Keratinocyte (primary cell): ENCODE data around the gene PRLH. TPM values are rescaled to one million over a fixed set of nuclear protein-coding genes. Genes with fewer than 3 reads are reported as not detected.

ENCODE experiments used
- DNase-seq: peaks from one replicate; pipeline ENCODE4 v3.0.0-alpha.2; 2011; ENCODE audit warnings: low read depth, missing footprints, low spot score
- FAIRE-seq: peaks from 2 replicates; lab custom pipeline; 2011; peaks lifted over from hg19 to GRCh38; lab: Jason Lieb, UNC
- H2AFZ ChIP-seq: 2 replicates; pipeline ENCODE4 v1.6.0; 2012; ENCODE audit warnings: low read length, control low read depth, inconsistent platforms; ENCODE audit not compliant: control insufficient read depth
- H3K27ac ChIP-seq: 2 replicates; pipeline ENCODE4 v1.5.1; 2011; ENCODE audit warnings: low read length; ENCODE audit not compliant: control insufficient read depth, insufficient read depth
- H3K27me3 ChIP-seq: 3 replicates; pipeline ENCODE4 v1.6.0; 2011; ENCODE audit warnings: low read length; ENCODE audit not compliant: control insufficient read depth, insufficient read depth; ENCODE audit errors: extremely low read depth
- H3K36me3 ChIP-seq, 2 experiments: 2 replicates in 1 of 2; 3 replicates in 1 of 2; pipeline ENCODE4 v1.5.1; 2011; ENCODE audit warnings: low read length in 2 of 2, mild to moderate bottlenecking in 1 of 2; ENCODE audit not compliant: control insufficient read depth in 2 of 2, insufficient read depth in 2 of 2; ENCODE audit errors: extremely low read depth in 1 of 2
- H3K4me1 ChIP-seq: 3 replicates; pipeline ENCODE4 v1.5.1; 2011; ENCODE audit warnings: low read length; ENCODE audit not compliant: control insufficient read depth, insufficient read depth; ENCODE audit errors: extremely low read depth
- H3K4me2 ChIP-seq: 3 replicates; pipeline ENCODE4 v1.6.0; 2011; ENCODE audit warnings: low read depth, low read length; ENCODE audit not compliant: control insufficient read depth, insufficient read depth; ENCODE audit errors: extremely low read depth
- H3K4me3 ChIP-seq, 3 experiments: fragments of 200-600 bp in 1 of 3; sonication (generic) in 1 of 3; 2 replicates in 2 of 3; 3 replicates in 1 of 3; pipeline ENCODE4 v1.5.1; 2011 to 2016; ENCODE audit warnings: low read length in 3 of 3, mild to moderate bottlenecking in 3 of 3, control low read depth in 2 of 3, inconsistent platforms in 1 of 3, low read depth in 1 of 3, mixed read lengths in 1 of 3, mixed run types in 1 of 3, moderate library complexity in 1 of 3; ENCODE audit not compliant: control insufficient read depth in 2 of 3, insufficient read depth in 2 of 3; ENCODE audit errors: extremely low read depth in 1 of 3
- H3K79me2 ChIP-seq: 2 replicates; pipeline ENCODE4 v1.6.0; 2012; ENCODE audit warnings: low read length; ENCODE audit not compliant: control insufficient read depth, insufficient read depth
- H3K9ac ChIP-seq: 3 replicates; pipeline ENCODE4 v1.6.0; 2011; ENCODE audit warnings: low read length; ENCODE audit not compliant: control insufficient read depth, insufficient read depth; ENCODE audit errors: extremely low read depth
- H3K9me1 ChIP-seq: 3 replicates; pipeline ENCODE4 v1.6.0; 2011; ENCODE audit warnings: low read length; ENCODE audit not compliant: control insufficient read depth, insufficient read depth; ENCODE audit errors: extremely low read depth
- H3K9me3 ChIP-seq: 2 replicates; pipeline ENCODE4 v1.5.1; 2012; ENCODE audit warnings: low read depth, low read length; ENCODE audit not compliant: control insufficient read depth
- H4K20me1 ChIP-seq: 3 replicates; pipeline ENCODE4 v1.6.0; 2011; ENCODE audit warnings: low read length; ENCODE audit not compliant: control insufficient read depth, insufficient read depth; ENCODE audit errors: extremely low read depth
- CTCF ChIP-seq, 3 experiments: IDR thresholded peaks in 1 of 3; conservative IDR thresholded peaks in 1 of 3; optimal IDR thresholded peaks in 1 of 3; 2 replicates in 2 of 3; 3 replicates in 1 of 3; pipeline versions ENCODE3 to v1.5.1; 2011; ENCODE audit warnings: low read length in 3 of 3, mild to moderate bottlenecking in 3 of 3, moderate library complexity in 2 of 3, control low read depth in 1 of 3, inconsistent platforms in 1 of 3; ENCODE audit not compliant: insufficient read depth in 2 of 3; ENCODE audit errors: extremely low read depth in 1 of 3
- EZH2 ChIP-seq: IDR thresholded peaks from one replicate; pipeline ENCODE4 v1.6.1; 2012; ENCODE audit warnings: inconsistent platforms, mild to moderate bottlenecking, low read length, moderate library complexity
- dilution Hi-C: fragments of 300-500 bp; cut with MboI; formaldehyde crosslinking; loops from one replicate; pipeline ENCODE4 v1.7.0; 2020; ENCODE audit warnings: low sequenced_read_pairs; ENCODE audit not compliant: extremely low pct_ligation_motif_present
- polyA plus RNA-seq, 5 experiments: library from polyadenylated mRNA; depleted of rRNA in 3 of 5; stranded (reverse) in 3 of 5; stranded (forward) in 1 of 5; unstranded in 1 of 5; fragments of >200 nt; gene quantifications; 1 replicate in 1 of 5; 2 replicates in 3 of 5; 3 replicates in 1 of 5; pipeline versions ENCODE4 v1.2.1 to v1.2.3, GENCODE V29; 2011 to 2012; ENCODE audit warnings: missing spikeins in 2 of 5, low read depth in 1 of 5, low replicate concordance in 1 of 5

Gene PRLH
- polyA plus RNA-seq, 1 donor (not counting 4 experiments of a cell fraction or from before 2014, with no cell fraction given) = not detected

DNA sequence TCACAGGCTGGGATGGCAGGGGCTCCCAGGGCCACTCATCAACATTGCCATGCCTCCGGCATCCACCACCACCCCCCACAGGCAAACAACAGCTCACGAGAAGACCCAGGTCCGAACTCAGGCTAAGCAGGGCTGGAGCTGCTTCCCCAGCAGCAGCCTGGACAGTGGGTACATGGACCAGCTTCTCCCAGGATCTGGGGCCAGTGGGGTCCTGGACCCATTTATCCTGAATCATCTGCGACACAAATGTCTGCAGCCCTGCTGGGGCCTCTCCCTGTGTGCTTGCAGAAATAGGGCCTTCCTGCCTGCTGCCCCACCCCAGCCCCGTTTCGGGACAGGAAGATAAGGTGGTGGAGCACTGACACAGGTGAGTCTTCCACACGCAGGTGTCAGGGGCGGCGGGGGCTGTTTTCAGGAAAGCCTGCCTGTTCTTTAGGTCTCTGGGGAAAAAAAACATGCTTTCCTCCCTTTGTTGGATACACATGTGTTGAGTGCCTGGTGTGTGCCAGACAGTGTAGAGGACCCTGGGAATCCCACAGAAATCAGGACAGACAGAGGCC lies 4.5 kb downstream of the PRLH start:
- Histone ChIP-seq H3K27ac (no peak overlapping the region), H4K20me1 (no peaks in the 10 kb centered on the region)
- FAIRE-seq = no peak

GRCh38 chr2:237571551-237571950 lies 5.2 kb downstream of the PRLH start:
- H3K27ac ChIP-seq = no peak overlapping the region

More for the DNA sequence above, 4.5 kb downstream of the PRLH start:
- peaks cover 16% of the 10 kb centered on the region for H3K4me1 ChIP-seq
- no peak for DNase-seq
- H3K4me3 ChIP-seq = no peak overlapping the region
- H3K27me3 ChIP-seq = no peaks in the 10 kb centered on the region
- no peak overlapping the region for H3K9ac ChIP-seq
- no peaks in the 10 kb centered on the region for H3K36me3 ChIP-seq
- dilution Hi-C loops = no loop called here
- peaks cover 3% of the 10 kb centered on the region for H3K9me3 ChIP-seq
- no peak overlapping the region for H3K4me2 ChIP-seq
- H3K9me1 ChIP-seq = no peaks in the 10 kb centered on the region
- H2AFZ ChIP-seq = no peak overlapping the region
- no peaks in the 10 kb centered on the region for H3K79me2 ChIP-seq
- TF ChIP-seq CTCF (optimal IDR thresholded peaks at IDR 0.05 in 1 of 3, IDR thresholded peaks at IDR 0.05 in 1 of 3, conservative IDR thresholded peaks at IDR 0.05 in 1 of 3; ENCODE audit: extremely low read depth in 1 of 3, insufficient read depth in 2 of 3, low read length in 3 of 3) (no peak), EZH2 (no peak)

More at GRCh38 chr2:237571551-237571950, 5.2 kb downstream of the PRLH start:
- Histone ChIP-seq H3K36me3 (no peaks in the 10 kb centered on the region), H3K79me2 (no peaks in the 10 kb centered on the region), H2AFZ (no peak overlapping the region), H3K9ac (no peak overlapping the region), H4K20me1 (no peaks in the 10 kb centered on the region), H3K27me3 (no peaks in the 10 kb centered on the region), H3K9me1 (no peaks in the 10 kb centered on the region), H3K4me1 (peaks cover 16% of the 10 kb centered on the region), H3K4me3 (no peak overlapping the region), H3K4me2 (no peak overlapping the region), H3K9me3 (no peaks in the 10 kb centered on the region)
- dilution Hi-C loops = no loop called here
- FAIRE-seq (no peak), DNase-seq (no peak)
- TF ChIP-seq EZH2 = no peak
